ENCODE data around the gene SLC5A3. TPM values are rescaled to one million over a fixed set of nuclear protein-coding genes. Genes with fewer than 3 reads are reported as not detected.

Gene SLC5A3
- total RNA-seq, 1 experiment from 2014 or later, result 29.4 TPM

DNA sequence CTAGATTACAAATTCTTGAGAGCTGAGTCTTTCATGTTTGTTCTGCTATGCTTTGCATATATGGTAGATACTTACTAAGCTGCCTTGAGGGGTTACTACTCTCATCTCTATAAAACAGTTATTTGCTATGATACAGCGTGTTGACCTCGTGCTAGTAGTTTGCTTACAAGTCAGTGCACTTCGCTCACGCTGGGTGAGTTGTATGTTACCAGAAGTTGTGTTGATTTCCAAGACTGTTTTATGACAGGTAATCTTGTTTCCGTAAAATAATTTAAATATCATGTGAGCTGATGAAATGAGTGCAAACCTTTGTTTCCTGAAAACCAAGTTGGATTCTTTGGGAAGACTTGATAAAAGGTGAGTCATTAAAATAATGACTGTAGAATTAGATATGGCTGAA, 7.3 kb downstream of the SLC5A3 start:
- Histone ChIP-seq H3K36me3 (ENCODE audit: control insufficient read depth, insufficient read depth, low read length) (peaks cover 9% of the 10 kb centered on the region), H3K27ac (ENCODE audit: low read length) (no peak overlapping the region), H3K9me3 (ENCODE audit: control insufficient read depth, insufficient read depth, low read depth, low read length) (no peaks in the 10 kb centered on the region), H3K27me3 (ENCODE audit: control insufficient read depth, insufficient read depth, low read length) (no peaks in the 10 kb centered on the region), H3K4me1 (ENCODE audit: control insufficient read depth, insufficient read depth, low read length) (peaks cover 61% of the 10 kb centered on the region), H3K4me3 (ENCODE audit: low read depth in 2 of 2, low read length in 2 of 2) (no peak overlapping the region)
- TF ChIP-seq, protein P1, sequence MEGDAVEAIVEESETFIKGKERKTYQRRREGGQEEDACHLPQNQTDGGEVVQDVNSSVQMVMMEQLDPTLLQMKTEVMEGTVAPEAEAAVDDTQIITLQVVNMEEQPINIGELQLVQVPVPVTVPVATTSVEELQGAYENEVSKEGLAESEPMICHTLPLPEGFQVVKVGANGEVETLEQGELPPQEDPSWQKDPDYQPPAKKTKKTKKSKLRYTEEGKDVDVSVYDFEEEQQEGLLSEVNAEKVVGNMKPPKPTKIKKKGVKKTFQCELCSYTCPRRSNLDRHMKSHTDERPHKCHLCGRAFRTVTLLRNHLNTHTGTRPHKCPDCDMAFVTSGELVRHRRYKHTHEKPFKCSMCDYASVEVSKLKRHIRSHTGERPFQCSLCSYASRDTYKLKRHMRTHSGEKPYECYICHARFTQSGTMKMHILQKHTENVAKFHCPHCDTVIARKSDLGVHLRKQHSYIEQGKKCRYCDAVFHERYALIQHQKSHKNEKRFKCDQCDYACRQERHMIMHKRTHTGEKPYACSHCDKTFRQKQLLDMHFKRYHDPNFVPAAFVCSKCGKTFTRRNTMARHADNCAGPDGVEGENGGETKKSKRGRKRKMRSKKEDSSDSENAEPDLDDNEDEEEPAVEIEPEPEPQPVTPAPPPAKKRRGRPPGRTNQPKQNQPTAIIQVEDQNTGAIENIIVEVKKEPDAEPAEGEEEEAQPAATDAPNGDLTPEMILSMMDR (IDR thresholded peaks at IDR 0.05), result no peak
- TF ChIP-seq TCF7L2 (IDR thresholded peaks at IDR 0.05; ENCODE audit: low read depth, low read length), result no peak
- no peak for TF ChIP-seq SIN3A (IDR thresholded peaks at IDR 0.05; ENCODE audit: borderline replicate concordance, insufficient read depth, low read depth, low read length)
- TF ChIP-seq, protein P2, sequence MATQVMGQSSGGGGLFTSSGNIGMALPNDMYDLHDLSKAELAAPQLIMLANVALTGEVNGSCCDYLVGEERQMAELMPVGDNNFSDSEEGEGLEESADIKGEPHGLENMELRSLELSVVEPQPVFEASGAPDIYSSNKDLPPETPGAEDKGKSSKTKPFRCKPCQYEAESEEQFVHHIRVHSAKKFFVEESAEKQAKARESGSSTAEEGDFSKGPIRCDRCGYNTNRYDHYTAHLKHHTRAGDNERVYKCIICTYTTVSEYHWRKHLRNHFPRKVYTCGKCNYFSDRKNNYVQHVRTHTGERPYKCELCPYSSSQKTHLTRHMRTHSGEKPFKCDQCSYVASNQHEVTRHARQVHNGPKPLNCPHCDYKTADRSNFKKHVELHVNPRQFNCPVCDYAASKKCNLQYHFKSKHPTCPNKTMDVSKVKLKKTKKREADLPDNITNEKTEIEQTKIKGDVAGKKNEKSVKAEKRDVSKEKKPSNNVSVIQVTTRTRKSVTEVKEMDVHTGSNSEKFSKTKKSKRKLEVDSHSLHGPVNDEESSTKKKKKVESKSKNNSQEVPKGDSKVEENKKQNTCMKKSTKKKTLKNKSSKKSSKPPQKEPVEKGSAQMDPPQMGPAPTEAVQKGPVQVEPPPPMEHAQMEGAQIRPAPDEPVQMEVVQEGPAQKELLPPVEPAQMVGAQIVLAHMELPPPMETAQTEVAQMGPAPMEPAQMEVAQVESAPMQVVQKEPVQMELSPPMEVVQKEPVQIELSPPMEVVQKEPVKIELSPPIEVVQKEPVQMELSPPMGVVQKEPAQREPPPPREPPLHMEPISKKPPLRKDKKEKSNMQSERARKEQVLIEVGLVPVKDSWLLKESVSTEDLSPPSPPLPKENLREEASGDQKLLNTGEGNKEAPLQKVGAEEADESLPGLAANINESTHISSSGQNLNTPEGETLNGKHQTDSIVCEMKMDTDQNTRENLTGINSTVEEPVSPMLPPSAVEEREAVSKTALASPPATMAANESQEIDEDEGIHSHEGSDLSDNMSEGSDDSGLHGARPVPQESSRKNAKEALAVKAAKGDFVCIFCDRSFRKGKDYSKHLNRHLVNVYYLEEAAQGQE (IDR thresholded peaks at IDR 0.05; ENCODE audit: insufficient read depth in 1 of 2, low read depth in 2 of 2, low read length in 1 of 2), result no peak
- no peak for TF ChIP-seq POLR2AphosphoS5 (IDR thresholded peaks at IDR 0.05; ENCODE audit: low read depth, low read length)
- DNase-seq (ENCODE audit: low read depth, low spot score), result no peak
- ATAC-seq, result no peak
- intact Hi-C loops (cut with micrococcal nuclease; ENCODE audit: unreplicated experiment) (no loop called here), in situ Hi-C loops (cut with HindIII; ENCODE audit: low pct_unique_long_range_greater_than_20kb, low sequenced_read_pairs) (no loop called here)
- ChIA-PET POLR2A (no interaction called here), CTCF (no interaction called here)
- no TSS peak for BruUV-seq (replicated peaks)

DNA sequence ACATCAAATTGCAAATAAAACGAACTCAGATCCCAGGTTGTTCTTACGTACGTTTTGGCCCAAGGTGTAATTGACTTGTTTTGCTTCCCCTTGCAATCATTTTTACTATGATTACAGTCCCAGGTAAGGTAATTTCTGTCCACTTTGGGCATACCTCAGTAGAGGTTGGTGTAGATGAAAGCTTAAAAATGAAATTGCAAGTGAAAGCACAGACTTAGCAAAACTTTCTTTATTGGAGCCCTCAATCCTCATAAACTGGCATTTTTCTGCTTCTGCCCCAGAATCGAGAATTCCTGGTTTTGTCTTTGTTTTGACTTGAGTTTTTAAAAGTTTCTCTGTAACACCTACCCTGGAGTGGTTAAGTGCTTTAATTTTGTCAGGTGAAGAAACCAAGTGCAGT, 9.4 kb downstream of the SLC5A3 start:
- BruUV-seq (replicated peaks), result no TSS peak
- Histone ChIP-seq H3K36me3 (ENCODE audit: control insufficient read depth, insufficient read depth, low read length) (peaks cover 9% of the 10 kb centered on the region), H3K27me3 (ENCODE audit: control insufficient read depth, insufficient read depth, low read length) (no peaks in the 10 kb centered on the region), H3K4me1 (ENCODE audit: control insufficient read depth, insufficient read depth, low read length) (peaks cover 60% of the 10 kb centered on the region), H3K9me3 (ENCODE audit: control insufficient read depth, insufficient read depth, low read depth, low read length) (no peaks in the 10 kb centered on the region), H3K4me3 (ENCODE audit: low read depth in 2 of 2, low read length in 2 of 2) (no peak overlapping the region), H3K27ac (ENCODE audit: low read length) (no peak overlapping the region)
- in situ Hi-C loops (cut with HindIII; ENCODE audit: low pct_unique_long_range_greater_than_20kb, low sequenced_read_pairs) (no loop called here), intact Hi-C loops (cut with micrococcal nuclease; ENCODE audit: unreplicated experiment) (no loop called here)
- no peak for TF ChIP-seq SIN3A (IDR thresholded peaks at IDR 0.05; ENCODE audit: borderline replicate concordance, insufficient read depth, low read depth, low read length)
- no peak for TF ChIP-seq TCF7L2 (IDR thresholded peaks at IDR 0.05; ENCODE audit: low read depth, low read length)
- no peak for TF ChIP-seq POLR2AphosphoS5 (IDR thresholded peaks at IDR 0.05; ENCODE audit: low read depth, low read length)
- TF ChIP-seq, protein P2 (IDR thresholded peaks at IDR 0.05; ENCODE audit: insufficient read depth in 1 of 2, low read depth in 2 of 2, low read length in 1 of 2), result no peak
- TF ChIP-seq, protein P1 (IDR thresholded peaks at IDR 0.05), result no peak
- DNase-seq (ENCODE audit: low read depth, low spot score) (no peak), ATAC-seq (no peak)
- POLR2A ChIA-PET, result no interaction called here
- CTCF ChIA-PET, result no interaction called here
